C1 segment of cervical spinal cord (tissue), 14 donors: Measurements from ENCODE around the gene L3MBTL1.
"Not testable (repeated sequence)": the region's sequence is repeated elsewhere in the genome, so short reads cannot be mapped to it uniquely, and the experiment has no call there.

Experiments
- DNase-seq, 14 donors: peaks; one replicate each; lab custom pipeline; 2025; lab: John Stamatoyannopoulos, UW

L3MBTL1 gene

DNA sequence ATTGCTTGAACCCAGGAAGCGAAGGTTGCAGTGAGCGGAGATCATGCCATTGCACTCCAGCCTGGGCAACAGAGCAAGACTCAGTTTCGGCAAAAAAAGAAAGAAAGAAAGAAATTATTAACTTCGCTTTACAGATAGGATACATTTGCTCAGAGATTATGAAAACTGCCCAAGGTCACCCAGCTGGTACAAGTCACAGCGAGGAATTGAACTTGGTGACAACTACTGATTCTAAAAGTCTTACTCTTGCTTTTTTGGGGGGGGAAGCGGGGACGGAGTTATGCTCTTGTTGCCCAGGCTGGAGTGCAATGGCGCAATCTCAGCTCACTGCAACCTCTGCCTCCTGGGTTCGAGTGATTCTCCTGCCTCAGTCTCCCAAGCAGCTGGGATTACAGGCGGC is 81.0 kb downstream of the L3MBTL1 start:
- DNase-seq = not testable (repeated sequence)

DNA sequence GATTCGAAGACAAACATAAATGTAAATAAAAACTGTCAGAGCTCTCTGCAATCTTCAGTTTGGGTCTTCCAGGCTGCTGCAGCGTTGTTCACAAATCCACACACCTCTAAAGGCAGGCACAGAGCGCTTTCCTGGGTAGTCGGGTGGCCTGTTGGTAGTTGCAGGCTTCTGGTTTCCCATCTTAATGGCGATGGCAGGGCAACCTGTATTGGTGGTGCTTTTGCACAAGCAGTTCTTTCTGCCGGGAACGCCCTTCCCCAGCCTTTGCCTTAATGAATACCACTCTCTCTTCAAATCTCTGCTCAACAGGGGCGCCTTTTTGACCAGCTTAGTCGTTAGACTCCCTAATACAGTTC is 82.5 kb downstream of the L3MBTL1 start:
- peak in 3 of 14 donors; percentile 51 to 64 (median 62) for DNase-seq

DNA sequence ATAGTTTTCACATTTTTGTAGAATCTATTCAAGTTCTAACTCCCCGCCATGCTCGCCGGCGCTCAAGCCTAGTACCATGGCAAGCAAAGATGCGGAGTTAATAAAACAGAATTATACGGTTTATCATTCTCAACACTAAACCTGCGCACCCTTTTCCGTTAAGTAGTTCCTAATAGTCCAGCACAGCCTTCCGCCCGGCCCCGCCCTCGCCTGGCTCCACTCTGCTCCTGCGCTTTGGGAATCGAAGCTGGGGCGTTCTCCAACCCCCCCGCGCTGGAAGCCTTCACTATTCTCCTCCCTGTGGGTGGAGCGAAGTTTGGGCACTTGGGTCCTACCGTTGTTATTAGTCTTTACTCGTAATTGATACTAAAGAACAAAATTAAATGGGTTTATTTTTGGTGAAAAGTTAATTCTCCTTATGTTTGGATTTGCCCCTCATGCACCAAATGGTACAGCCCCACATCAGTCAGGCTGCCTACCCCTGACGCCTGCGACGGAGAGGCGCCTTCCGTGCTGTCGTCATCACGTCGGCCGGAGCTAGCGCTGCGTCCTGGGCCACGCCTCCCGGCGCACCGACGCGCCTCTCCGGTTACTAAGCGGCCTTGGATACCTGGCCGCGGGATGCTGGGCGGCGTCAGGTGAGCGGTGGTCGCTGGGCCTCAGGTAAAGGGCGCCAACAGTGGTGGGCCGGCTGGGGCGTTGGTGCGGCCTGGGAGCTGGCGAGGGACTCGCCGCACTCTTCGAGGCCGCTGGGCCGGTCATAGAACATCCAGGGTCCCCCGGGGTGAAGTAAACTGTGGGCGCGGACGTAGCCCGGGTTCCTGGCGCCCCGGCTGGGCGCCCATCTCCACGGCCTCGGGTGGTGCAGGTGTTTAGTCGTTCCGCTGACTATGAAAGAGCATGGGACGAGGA is 83.2 kb downstream of the L3MBTL1 start, which contains the start of gene IFT52:
TSS of gene IFT52 (plus strand) at position 546 of the 912 bp plus-strand sequence. CDS start 3,762 bp downstream, outside the sequence.
- DNase-seq = peak; percentile 38 to 96 (median 92)
